ENCODE data around the gene ALPG.
A peak's percentile ranks its signal among the peaks of the same experiment; 100 is the strongest.
"Not testable (repeated sequence)": the region's sequence is repeated elsewhere in the genome, so short reads cannot be mapped to it uniquely, and the experiment has no call there.

Gene ALPG

GRCh38 chr2:232387451-232388171 is 19.0 kb upstream of the ALPG start:
- WGBS (ENCODE audit: insufficient coverage), result 96% methylated on average over 31 of the region's 50 CpGs
- Histone ChIP-seq H3K36me3 (ENCODE audit: control insufficient read depth in 4 of 4, insufficient read depth in 4 of 4, low read length in 3 of 4) (no peaks in the 10 kb centered on the region), H3K4me1 (ENCODE audit: control extremely low read depth in 1 of 4, control insufficient read depth in 4 of 4, insufficient read depth in 4 of 4, low read length in 3 of 4) (peaks cover 0 to 55% (median 28%) of the 10 kb centered on the region in 4 experiments), H3K9me3 (ENCODE audit: control extremely low read depth in 1 of 5, control insufficient read depth in 4 of 5, insufficient read depth in 2 of 5, low read depth in 1 of 5, low read length in 4 of 5) (no peaks in the 10 kb centered on the region), H3K27me3 (replicated peaks in 2 of 5; ENCODE audit: control insufficient read depth in 4 of 5, insufficient read depth in 5 of 5, low read length in 4 of 5) (peaks cover 0 to 24% (median 0%) of the 10 kb centered on the region in 5 experiments), H3K4me3 (ENCODE audit: control insufficient read depth in 1 of 7, extremely low read depth in 1 of 7, insufficient read depth in 4 of 7, low read depth in 2 of 7, low read length in 6 of 7) (no peak overlapping the region), H3K27ac (ENCODE audit: insufficient read depth in 1 of 2, low read depth in 1 of 2, low read length in 2 of 2, poor library complexity in 1 of 2, severe bottlenecking in 2 of 2) (no peak overlapping the region)
- POLR2A ChIA-PET, result no interaction called here
- CTCF ChIA-PET, result interaction anchor here (1.2 kb wide), 1 partner anchor 34 kb away, joined by 3 read pairs; no protein-coding TSS in a partner anchor
- no peak for DNase-seq

- H3K27ac ChIP-seq (ENCODE audit: insufficient read depth in 1 of 2, low read depth in 1 of 2, low read length in 2 of 2, poor library complexity in 1 of 2, severe bottlenecking in 2 of 2), result no peak overlapping the region
- no peaks in the 10 kb centered on the region for H3K9me3 ChIP-seq (ENCODE audit: control extremely low read depth in 1 of 5, control insufficient read depth in 4 of 5, insufficient read depth in 2 of 5, low read depth in 1 of 5, low read length in 4 of 5)
- CTCF ChIA-PET, result interaction anchor here (0.9 to 1.2 kb wide), 3 partner anchors 16 to 46 kb away, joined by 3 read pairs; no protein-coding TSS in a partner anchor
- peaks cover 0 to 24% (median 0%) of the 10 kb centered on the region in 5 experiments for H3K27me3 ChIP-seq (replicated peaks in 2 of 5; ENCODE audit: control insufficient read depth in 4 of 5, insufficient read depth in 5 of 5, low read length in 4 of 5)
- 93% methylated on average over 42 of the region's 42 CpGs for WGBS (ENCODE audit: insufficient coverage)
- no peak for DNase-seq
- peaks cover 0 to 57% (median 28%) of the 10 kb centered on the region in 4 experiments for H3K4me1 ChIP-seq (ENCODE audit: control extremely low read depth in 1 of 4, control insufficient read depth in 4 of 4, insufficient read depth in 4 of 4, low read length in 3 of 4)
- no peaks in the 10 kb centered on the region for H3K36me3 ChIP-seq (ENCODE audit: control insufficient read depth in 4 of 4, insufficient read depth in 4 of 4, low read length in 3 of 4)
- no peak overlapping the region for H3K4me3 ChIP-seq (ENCODE audit: control insufficient read depth in 1 of 7, extremely low read depth in 1 of 7, insufficient read depth in 4 of 7, low read depth in 2 of 7, low read length in 6 of 7)
- POLR2A ChIA-PET, result no interaction called here
Observed at GRCh38 chr2:232388324-232388891, 18.2 kb upstream of the ALPG start.

- H3K27ac ChIP-seq (ENCODE audit: insufficient read depth in 1 of 2, low read depth in 1 of 2, low read length in 2 of 2, poor library complexity in 1 of 2, severe bottlenecking in 2 of 2), result no peak overlapping the region
- H3K4me3 ChIP-seq (ENCODE audit: control insufficient read depth in 1 of 7, extremely low read depth in 1 of 7, insufficient read depth in 4 of 7, low read depth in 2 of 7, low read length in 6 of 7), result no peak overlapping the region
- no peaks in the 10 kb centered on the region for H3K9me3 ChIP-seq (ENCODE audit: control extremely low read depth in 1 of 5, control insufficient read depth in 4 of 5, insufficient read depth in 2 of 5, low read depth in 1 of 5, low read length in 4 of 5)
- H3K36me3 ChIP-seq (ENCODE audit: control insufficient read depth in 4 of 4, insufficient read depth in 4 of 4, low read length in 3 of 4), result no peaks in the 10 kb centered on the region
- H3K4me1 ChIP-seq (ENCODE audit: control extremely low read depth in 1 of 4, control insufficient read depth in 4 of 4, insufficient read depth in 4 of 4, low read length in 3 of 4), result peaks cover 0 to 55% (median 27%) of the 10 kb centered on the region in 4 experiments
- H3K27me3 ChIP-seq (replicated peaks in 2 of 5; ENCODE audit: control insufficient read depth in 4 of 5, insufficient read depth in 5 of 5, low read length in 4 of 5), result peaks cover 0 to 21% (median 0%) of the 10 kb centered on the region in 5 experiments
- ChIA-PET POLR2A (no interaction called here), CTCF (interaction anchor here (1.0 kb wide), 1 partner anchor 17 kb away, joined by 3 read pairs; no protein-coding TSS in a partner anchor)
- DNase-seq, result no peak
- WGBS (ENCODE audit: insufficient coverage), result 90% methylated on average over 2 of the region's 6 CpGs
Observed at GRCh38 chr2:232389327-232389726, 17.3 kb upstream of the ALPG start.

- Histone ChIP-seq H3K27me3 (replicated peaks in 2 of 5; ENCODE audit: control insufficient read depth in 4 of 5, insufficient read depth in 5 of 5, low read length in 4 of 5) (peaks cover 0 to 18% (median 0%) of the 10 kb centered on the region in 5 experiments), H3K27ac (ENCODE audit: insufficient read depth in 1 of 2, low read depth in 1 of 2, low read length in 2 of 2, poor library complexity in 1 of 2, severe bottlenecking in 2 of 2) (peak overlapping the region; percentile 56 to 73), H3K4me1 (ENCODE audit: control extremely low read depth in 1 of 4, control insufficient read depth in 4 of 4, insufficient read depth in 4 of 4, low read length in 3 of 4) (peaks cover 0 to 54% (median 29%) of the 10 kb centered on the region in 4 experiments), H3K9me3 (ENCODE audit: control extremely low read depth in 1 of 5, control insufficient read depth in 4 of 5, insufficient read depth in 2 of 5, low read depth in 1 of 5, low read length in 4 of 5) (no peaks in the 10 kb centered on the region), H3K36me3 (ENCODE audit: control insufficient read depth in 4 of 4, insufficient read depth in 4 of 4, low read length in 3 of 4) (no peaks in the 10 kb centered on the region), H3K4me3 (ENCODE audit: control insufficient read depth in 1 of 7, extremely low read depth in 1 of 7, insufficient read depth in 4 of 7, low read depth in 2 of 7, low read length in 6 of 7) (peak overlapping the region in 3 of 7 experiments; percentile 16 to 43 (median 29))
- ChIA-PET CTCF (interaction anchor here (0.8 to 1.9 kb wide), 7 partner anchors 10 to 63 kb away, joined by 3 to 7 read pairs (median 5); partner anchors contain the start of gene ALPP), POLR2A (no interaction called here)
- WGBS (ENCODE audit: insufficient coverage), result 0% methylated on average over 3 of the region's 3 CpGs
- peak in 2 of 3 donors; percentile 47 to 79 for DNase-seq
Observed at GRCh38 chr2:232390661-232391060, 16.0 kb upstream of the ALPG start.

- Histone ChIP-seq H3K27me3 (replicated peaks in 2 of 5; ENCODE audit: control insufficient read depth in 4 of 5, insufficient read depth in 5 of 5, low read length in 4 of 5) (peaks cover 0 to 5% (median 0%) of the 10 kb centered on the region in 5 experiments), H3K4me1 (ENCODE audit: control extremely low read depth in 1 of 4, control insufficient read depth in 4 of 4, insufficient read depth in 4 of 4, low read length in 3 of 4) (peaks cover 0 to 51% (median 23%) of the 10 kb centered on the region in 4 experiments), H3K9me3 (ENCODE audit: control extremely low read depth in 1 of 5, control insufficient read depth in 4 of 5, insufficient read depth in 2 of 5, low read depth in 1 of 5, low read length in 4 of 5) (no peaks in the 10 kb centered on the region), H3K36me3 (ENCODE audit: control insufficient read depth in 4 of 4, insufficient read depth in 4 of 4, low read length in 3 of 4) (no peaks in the 10 kb centered on the region), H3K27ac (ENCODE audit: insufficient read depth in 1 of 2, low read depth in 1 of 2, low read length in 2 of 2, poor library complexity in 1 of 2, severe bottlenecking in 2 of 2) (no peak overlapping the region), H3K4me3 (ENCODE audit: control insufficient read depth in 1 of 7, extremely low read depth in 1 of 7, insufficient read depth in 4 of 7, low read depth in 2 of 7, low read length in 6 of 7) (no peak overlapping the region)
- POLR2A ChIA-PET, result no interaction called here
- CTCF ChIA-PET, result interaction anchor here (1.0 kb wide), 1 partner anchor 45 kb away, joined by 3 read pairs; no protein-coding TSS in a partner anchor
- 99% methylated on average over 7 of the region's 8 CpGs for WGBS (ENCODE audit: insufficient coverage)
- DNase-seq, result no peak
Observed at GRCh38 chr2:232393556-232393955, 13.1 kb upstream of the ALPG start.

- CTCF ChIA-PET, result interaction anchor here (0.6 to 1.0 kb wide), 2 partner anchors 36 to 44 kb away, joined by 3 read pairs; no protein-coding TSS in a partner anchor
- not testable (repeated sequence) for H3K27ac ChIP-seq (ENCODE audit: insufficient read depth in 1 of 2, low read depth in 1 of 2, low read length in 2 of 2, poor library complexity in 1 of 2, severe bottlenecking in 2 of 2); H3K27me3 ChIP-seq (replicated peaks in 2 of 5; ENCODE audit: control insufficient read depth in 4 of 5, insufficient read depth in 5 of 5, low read length in 4 of 5)
Observed at GRCh38 chr2:232394431-232394830, 12.2 kb upstream of the ALPG start.

GRCh38 chr2:232395586-232395985 is 11.1 kb upstream of the ALPG start:
- Histone ChIP-seq H3K4me1 (ENCODE audit: control extremely low read depth in 1 of 4, control insufficient read depth in 4 of 4, insufficient read depth in 4 of 4, low read length in 3 of 4) (peaks cover 0 to 34% (median 18%) of the 10 kb centered on the region in 4 experiments), H3K27me3 (replicated peaks in 2 of 5; ENCODE audit: control insufficient read depth in 4 of 5, insufficient read depth in 5 of 5, low read length in 4 of 5) (peaks cover 0 to 2% (median 0%) of the 10 kb centered on the region in 5 experiments), H3K27ac (ENCODE audit: insufficient read depth in 1 of 2, low read depth in 1 of 2, low read length in 2 of 2, poor library complexity in 1 of 2, severe bottlenecking in 2 of 2) (peak overlapping the region in 1 of 2 experiments; percentile 19), H3K4me3 (ENCODE audit: control insufficient read depth in 1 of 7, extremely low read depth in 1 of 7, insufficient read depth in 4 of 7, low read depth in 2 of 7, low read length in 6 of 7) (peak overlapping the region in 1 of 7 experiments; percentile 16), H3K9me3 (ENCODE audit: control extremely low read depth in 1 of 5, control insufficient read depth in 4 of 5, insufficient read depth in 2 of 5, low read depth in 1 of 5, low read length in 4 of 5) (no peaks in the 10 kb centered on the region), H3K36me3 (ENCODE audit: control insufficient read depth in 4 of 4, insufficient read depth in 4 of 4, low read length in 3 of 4) (no peaks in the 10 kb centered on the region)
- POLR2A ChIA-PET, result no interaction called here
- peak; percentile 40 to 84 (median 74) for DNase-seq
- WGBS (ENCODE audit: insufficient coverage), result no CpG with 5 or more reads among the region's 1 CpG
- CTCF ChIA-PET, result no interaction called here

More at GRCh38 chr2:232394431-232394830, 12.2 kb upstream of the ALPG start:
- peaks cover 0 to 44% (median 23%) of the 10 kb centered on the region in 4 experiments for H3K4me1 ChIP-seq (ENCODE audit: control extremely low read depth in 1 of 4, control insufficient read depth in 4 of 4, insufficient read depth in 4 of 4, low read length in 3 of 4)
- H3K4me3 ChIP-seq (ENCODE audit: control insufficient read depth in 1 of 7, extremely low read depth in 1 of 7, insufficient read depth in 4 of 7, low read depth in 2 of 7, low read length in 6 of 7); POLR2A ChIA-PET; DNase-seq; H3K36me3 ChIP-seq (ENCODE audit: control insufficient read depth in 4 of 4, insufficient read depth in 4 of 4, low read length in 3 of 4); H3K9me3 ChIP-seq (ENCODE audit: control extremely low read depth in 1 of 5, control insufficient read depth in 4 of 5, insufficient read depth in 2 of 5, low read depth in 1 of 5, low read length in 4 of 5): not testable (repeated sequence)
- WGBS (ENCODE audit: insufficient coverage), result 100% methylated on average over 2 of the region's 7 CpGs

All from common myeloid progenitor, CD34-positive (primary cell).